Naive thymus-derived CD8-positive, alpha-beta T cell (primary cell): ENCODE data around the gene LATS2. TPM values are rescaled to one million over a fixed set of nuclear protein-coding genes. Genes with fewer than 3 reads are reported as not detected.
"Not testable (repeated sequence)": the region's sequence is repeated elsewhere in the genome, so short reads cannot be mapped to it uniquely, and the experiment has no call there.

Experiments
- ATAC-seq, 2 donors: fragments of 150-1000 bp; cut with Tn5 transposase in 1 of 2; sonication (Bioruptor Pico), chemical (Tn5 transposase) in 1 of 2; 1 replicate in 1 of 2; 2 replicates in 1 of 2; pipeline ENCODE4 v1.10.0; 2021; ENCODE audit warnings: mild to moderate bottlenecking in 2 of 2, moderate library complexity in 2 of 2
- POLR2A ChIA-PET: fragments of 350-600 bp; sonication (Branson Sonifier 250); formaldehyde crosslinking; loops from one replicate; lab custom pipeline; 2021; ENCODE audit warnings: antibody characterized with exemption; lab: Charles Lee
- DNase-seq, 10 donors: peaks; one replicate each; pipeline versions ENCODE4 v3.0.0 to v3.0.0-alpha.2; 2020 to 2022
- H3K27ac Mint-ChIP-seq, 10 donors: one replicate each; pipeline ENCODE4 v1.8.0; 2020 to 2022; ENCODE audit warnings: mild to moderate bottlenecking in 10 of 10, mixed read lengths in 10 of 10, moderate library complexity in 4 of 10, inconsistent platforms in 1 of 10
- H3K27me3 Mint-ChIP-seq, 5 donors: one replicate each; pipeline ENCODE4 v1.8.0; 2021 to 2022; ENCODE audit warnings: mixed read lengths in 5 of 5
- H3K36me3 Mint-ChIP-seq, 3 donors: one replicate each; pipeline ENCODE4 v1.8.0; 2020 to 2022; ENCODE audit warnings: mixed read lengths in 3 of 3, mild to moderate bottlenecking in 2 of 3, inconsistent platforms in 1 of 3
- H3K4me1 Mint-ChIP-seq, 4 donors: one replicate each; pipeline ENCODE4 v1.8.0; 2021 to 2022; ENCODE audit warnings: mixed read lengths in 4 of 4
- H3K4me3 Mint-ChIP-seq, 10 donors: one replicate each; pipeline ENCODE4 v1.8.0; 2020 to 2022; ENCODE audit warnings: mild to moderate bottlenecking in 10 of 10, mixed read lengths in 10 of 10, moderate library complexity in 6 of 10, inconsistent platforms in 1 of 10
- H3K9me3 Mint-ChIP-seq, 9 donors: one replicate each; pipeline ENCODE4 v1.8.0; 2020 to 2022; ENCODE audit warnings: mixed read lengths in 9 of 9, mild to moderate bottlenecking in 3 of 9, inconsistent platforms in 1 of 9, moderate library complexity in 1 of 9
- polyA plus RNA-seq, 3 donors: library from polyadenylated mRNA; unstranded; fragments of 300-500 nt; fragmentation: Illumina TruSeq; gene quantifications; one replicate each; pipeline ENCODE4 v1.2.3, GENCODE V29; 2021
- total RNA-seq, 8 experiments: library from RNA in 2 of 8; stranded (reverse) in 2 of 8; gene quantifications; one replicate each; pipeline ENCODE4 v1.2.3 and lab custom pipeline; 2021 to 2026

The LATS2 gene
- total and polyA plus RNA-seq, 5 experiments from 2014 or later, result 0.06 to 0.70 (median 0.38) TPM; not detected in 1

DNA sequence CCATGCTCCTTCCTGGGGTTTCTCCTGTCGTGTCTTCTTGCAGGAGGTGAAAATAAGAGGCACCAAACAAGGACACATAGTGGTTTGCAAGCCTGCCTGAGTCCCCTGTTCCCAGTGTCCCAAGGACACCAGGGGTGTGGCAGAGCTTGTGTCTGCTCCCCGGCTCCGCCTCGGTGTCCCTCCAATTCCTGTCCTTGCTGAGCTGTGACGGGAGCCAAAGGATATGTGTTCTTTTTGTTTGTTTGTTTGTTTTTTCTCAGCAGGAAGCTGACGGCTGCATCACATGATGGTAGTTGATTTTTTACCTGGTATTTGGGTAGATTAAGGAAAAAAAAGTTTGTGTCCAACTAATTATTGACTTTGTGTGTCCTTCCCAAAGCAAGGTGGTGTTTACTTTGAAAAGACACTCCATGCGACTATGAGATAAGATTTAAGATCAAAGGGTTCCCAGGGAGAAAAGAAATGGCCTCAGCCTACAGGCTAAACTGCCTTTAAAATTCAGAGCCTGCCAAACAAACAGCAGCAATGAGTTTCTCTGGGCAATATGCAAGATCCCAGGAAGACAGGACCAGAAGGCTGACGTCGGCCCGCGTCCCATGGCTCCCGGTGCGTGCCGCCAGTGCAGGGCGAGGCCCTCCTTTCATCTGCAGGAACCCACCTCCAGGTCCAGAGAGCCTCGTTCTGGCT is 108.0 kb downstream of the LATS2 start:
- DNase-seq (no peak), ATAC-seq (no peak)
- H3K27ac Mint-ChIP-seq, result no peak overlapping the region
- H3K4me1 Mint-ChIP-seq, result no peaks in the 10 kb centered on the region
- H3K4me3 Mint-ChIP-seq, result no peak overlapping the region
- H3K27me3 Mint-ChIP-seq, result peaks cover 18 to 49% (median 28%) of the 10 kb centered on the region in 5 donors
- H3K9me3 Mint-ChIP-seq, result peaks cover 0 to 1% (median 0%) of the 10 kb centered on the region in 9 donors
- H3K36me3 Mint-ChIP-seq, result no peaks in the 10 kb centered on the region
- POLR2A ChIA-PET, result no interaction called here

DNA sequence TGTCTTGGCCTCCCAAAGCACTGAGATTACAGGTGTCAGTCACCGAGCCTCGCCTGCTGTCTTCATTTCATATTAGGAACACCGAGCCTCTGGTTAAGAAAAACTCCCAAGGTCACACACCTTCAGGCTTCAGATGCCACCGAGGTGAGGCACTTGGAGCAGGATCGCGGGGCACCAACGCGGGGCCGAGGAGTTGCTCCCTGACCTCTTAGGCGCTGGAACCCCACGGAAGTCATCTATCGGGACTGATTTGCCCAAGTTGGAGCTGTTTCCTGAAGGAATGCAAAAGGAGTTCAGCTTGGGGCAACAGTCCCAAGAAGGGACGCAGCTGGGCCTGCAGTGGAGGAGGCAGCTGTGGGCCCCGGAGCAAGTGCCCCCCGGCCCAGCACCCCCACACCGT is 108.5 kb downstream of the LATS2 start:
- Mint-ChIP-seq H3K4me3 (no peak overlapping the region), H3K4me1 (no peaks in the 10 kb centered on the region), H3K9me3 (peaks cover 0 to 1% (median 0%) of the 10 kb centered on the region in 9 donors), H3K27me3 (peaks cover 22 to 55% (median 32%) of the 10 kb centered on the region in 5 donors), H3K27ac (peak overlapping the region in 2 of 10 donors; percentile 52 to 59), H3K36me3 (no peaks in the 10 kb centered on the region)
- DNase-seq (no peak), ATAC-seq (no peak)
- POLR2A ChIA-PET, result no interaction called here

DNA sequence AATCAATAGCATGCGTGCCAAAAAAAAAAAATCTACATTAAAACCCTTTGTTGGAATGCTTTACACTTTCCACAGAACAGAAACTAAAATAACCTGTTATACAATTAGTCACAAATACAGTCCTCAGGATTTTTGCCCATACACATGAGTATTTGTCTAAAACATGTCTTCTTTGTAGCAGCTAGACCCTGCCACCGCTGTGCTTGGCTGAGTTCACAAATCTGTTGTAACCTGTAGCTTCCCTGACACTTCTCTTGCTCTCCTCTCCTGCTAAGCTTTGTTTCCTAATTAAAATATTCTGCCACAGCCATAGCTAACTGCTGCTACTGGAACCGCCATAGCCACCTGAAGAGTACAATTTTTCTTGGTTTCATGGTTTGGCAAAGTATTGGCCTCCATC is 113.4 kb downstream of the LATS2 start:
- POLR2A ChIA-PET, H3K4me3 Mint-ChIP-seq, H3K9me3 Mint-ChIP-seq, H3K36me3 Mint-ChIP-seq, DNase-seq, H3K27ac Mint-ChIP-seq, ATAC-seq: not testable (repeated sequence)
- Mint-ChIP-seq H3K4me1 (peaks cover 6 to 16% (median 11%) of the 10 kb centered on the region in 4 donors), H3K27me3 (peaks cover 27 to 75% (median 45%) of the 10 kb centered on the region in 5 donors)

DNA sequence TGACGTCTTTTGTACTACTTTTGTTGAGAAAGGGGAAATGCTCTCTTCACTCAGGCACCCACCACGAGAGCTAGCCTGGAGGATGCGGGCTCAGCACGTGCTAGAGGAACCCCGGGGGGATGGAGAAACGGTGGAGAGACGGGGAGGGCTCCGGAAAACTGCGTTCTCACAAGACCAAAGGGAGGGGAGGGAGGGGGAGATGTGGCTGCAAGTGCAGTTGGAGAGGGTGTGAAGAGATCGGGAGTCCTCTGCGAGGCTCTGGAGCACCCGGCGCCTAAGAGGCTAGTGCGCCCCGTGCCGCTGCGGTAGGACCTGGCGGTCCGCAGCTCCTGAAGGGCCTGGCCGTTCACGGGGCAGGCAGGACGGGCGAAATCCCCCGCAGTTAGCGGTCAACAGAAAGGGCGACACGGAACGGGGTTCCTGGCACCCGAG is 115.4 kb downstream of the LATS2 start:
- ATAC-seq (peak in 1 of 2 donors; percentile 62), DNase-seq (peak in 2 of 10 donors; percentile 1 to 9)
- H3K36me3 Mint-ChIP-seq, result no peaks in the 10 kb centered on the region
- peaks cover 6 to 16% (median 11%) of the 10 kb centered on the region in 4 donors for H3K4me1 Mint-ChIP-seq
- H3K9me3 Mint-ChIP-seq, result peaks cover 0 to 1% (median 0%) of the 10 kb centered on the region in 9 donors
- peak overlapping the region in 1 of 10 donors; percentile 20 for H3K27ac Mint-ChIP-seq
- POLR2A ChIA-PET, result no interaction called here
- H3K27me3 Mint-ChIP-seq, result peaks cover 23 to 60% (median 42%) of the 10 kb centered on the region in 5 donors
- peak overlapping the region in 8 of 10 donors; percentile 29 to 71 (median 50) for H3K4me3 Mint-ChIP-seq

DNA sequence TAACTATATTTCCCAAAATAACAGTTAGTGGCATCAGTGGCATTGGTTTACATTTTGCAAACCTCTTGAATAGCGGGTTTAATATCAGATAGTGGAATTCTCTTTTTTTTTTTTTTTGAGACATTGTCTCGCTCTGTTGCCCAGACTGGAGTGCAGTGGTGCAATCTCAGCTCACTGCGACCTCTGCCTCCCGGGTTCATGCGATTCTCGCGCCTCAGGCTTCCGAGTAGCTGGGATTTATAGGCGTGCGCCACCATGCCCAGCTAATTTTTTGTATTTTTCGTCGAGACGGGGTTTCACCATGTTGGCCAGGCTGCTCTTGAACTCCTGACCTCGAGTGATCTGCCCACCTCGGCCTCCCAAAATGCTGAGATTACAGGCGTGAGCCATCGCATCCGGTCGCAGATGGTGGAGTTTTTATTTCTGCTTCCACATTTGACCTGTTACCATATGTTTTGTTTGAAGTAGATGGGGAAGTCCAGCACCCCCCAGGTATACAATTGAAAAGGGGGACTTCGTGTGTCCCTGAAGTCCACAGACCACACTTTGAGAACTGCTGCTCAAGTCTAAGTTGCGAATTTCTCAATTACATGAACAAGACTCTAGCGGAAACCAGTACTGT is 118.3 kb downstream of the LATS2 start:
- POLR2A ChIA-PET, result no interaction called here
- H3K9me3 Mint-ChIP-seq, result peaks cover 0 to under 1% (median 0%) of the 10 kb centered on the region in 9 donors

DNA sequence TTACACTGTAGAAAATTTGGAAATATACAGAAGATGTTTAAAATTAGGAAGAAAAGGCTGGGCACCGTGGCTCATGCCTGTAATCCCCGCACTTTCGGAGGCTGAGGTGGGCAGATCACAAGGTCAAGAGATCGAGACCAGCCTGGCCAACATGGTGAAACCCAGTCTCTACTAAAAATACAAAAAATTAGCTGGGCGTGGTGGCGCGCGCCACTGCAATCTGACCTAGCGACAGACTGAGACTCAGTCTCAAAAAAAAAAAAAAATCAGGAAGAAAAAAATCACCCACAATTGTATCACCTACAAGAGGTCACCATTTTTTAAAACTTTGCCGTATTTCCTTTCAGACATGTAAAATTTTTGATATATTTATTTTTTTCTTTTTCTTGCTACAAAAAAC is 120.9 kb downstream of the LATS2 start:
- POLR2A ChIA-PET, result interaction anchor here (0.6 kb wide), 1 partner anchor 49 kb away, joined by 4 read pairs; no protein-coding TSS in a partner anchor
- H3K27ac Mint-ChIP-seq, ATAC-seq, H3K4me3 Mint-ChIP-seq, H3K36me3 Mint-ChIP-seq, H3K9me3 Mint-ChIP-seq, DNase-seq, H3K4me1 Mint-ChIP-seq: not testable (repeated sequence)
- peaks cover 10 to 33% (median 24%) of the 10 kb centered on the region in 5 donors for H3K27me3 Mint-ChIP-seq

More for the DNA sequence above, 118.3 kb downstream of the LATS2 start:
- DNase-seq (no peak), ATAC-seq (no peak)
- H3K27ac Mint-ChIP-seq, result no peak overlapping the region
- no peaks in the 10 kb centered on the region for H3K36me3 Mint-ChIP-seq
- H3K4me1 Mint-ChIP-seq, result peaks cover 6 to 16% (median 11%) of the 10 kb centered on the region in 4 donors
- peaks cover 20 to 54% (median 36%) of the 10 kb centered on the region in 5 donors for H3K27me3 Mint-ChIP-seq
- no peak overlapping the region for H3K4me3 Mint-ChIP-seq

DNA sequence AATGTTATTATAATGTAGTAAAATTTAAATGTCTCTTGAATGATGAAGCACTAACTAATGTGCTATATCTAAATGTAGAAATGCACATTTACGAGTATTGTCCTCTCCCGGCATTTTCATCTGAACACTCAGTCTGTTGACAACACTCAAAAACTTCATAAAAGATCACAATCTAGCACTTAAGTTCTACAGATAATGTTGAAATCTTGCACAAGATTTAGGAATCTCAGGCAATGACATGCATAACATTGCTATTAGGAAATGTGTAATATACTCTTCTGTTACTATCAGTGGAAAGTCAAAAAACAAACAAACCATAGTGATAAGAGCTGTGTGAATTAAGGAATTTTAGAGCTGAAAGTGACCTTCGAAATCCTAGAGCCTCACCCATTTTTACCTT is 121.3 kb downstream of the LATS2 start:
- no peaks in the 10 kb centered on the region for H3K36me3 Mint-ChIP-seq
- POLR2A ChIA-PET, result no interaction called here
- no peak overlapping the region for H3K27ac Mint-ChIP-seq
- peaks cover under 1 to 3% (median 3%) of the 10 kb centered on the region in 4 donors for H3K4me1 Mint-ChIP-seq
- no peak for DNase-seq
- peaks cover 6 to 29% (median 20%) of the 10 kb centered on the region in 5 donors for H3K27me3 Mint-ChIP-seq
- no peaks in the 10 kb centered on the region for H3K9me3 Mint-ChIP-seq
- no peak overlapping the region for H3K4me3 Mint-ChIP-seq
- no peak for ATAC-seq

DNA sequence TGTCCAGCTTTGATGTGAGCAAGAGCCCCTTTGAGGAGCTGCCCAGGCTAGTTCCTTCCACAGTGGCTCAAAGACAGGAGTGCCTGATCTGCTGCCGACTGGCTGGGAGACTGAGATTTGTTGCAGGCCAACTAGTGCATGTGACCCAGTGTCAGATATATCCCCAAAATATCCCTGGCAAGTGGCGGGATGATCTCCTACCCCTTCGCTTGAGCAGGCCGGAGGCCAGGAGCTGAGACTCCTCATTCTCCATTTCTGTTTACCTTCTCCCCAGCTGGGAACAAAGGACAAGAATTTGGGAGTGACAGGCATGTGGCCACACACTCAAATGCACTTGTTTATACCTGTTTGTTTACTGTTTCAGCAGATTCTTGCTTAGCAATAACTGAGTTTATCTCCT is 121.7 kb downstream of the LATS2 start:
- no peak for ATAC-seq
- POLR2A ChIA-PET, result no interaction called here
- Mint-ChIP-seq H3K9me3 (no peaks in the 10 kb centered on the region), H3K4me1 (peaks cover 0 to 3% (median 3%) of the 10 kb centered on the region in 4 donors), H3K27me3 (peaks cover 4 to 26% (median 16%) of the 10 kb centered on the region in 5 donors), H3K4me3 (no peak overlapping the region), H3K27ac (no peak overlapping the region), H3K36me3 (no peaks in the 10 kb centered on the region)
- no peak for DNase-seq

DNA sequence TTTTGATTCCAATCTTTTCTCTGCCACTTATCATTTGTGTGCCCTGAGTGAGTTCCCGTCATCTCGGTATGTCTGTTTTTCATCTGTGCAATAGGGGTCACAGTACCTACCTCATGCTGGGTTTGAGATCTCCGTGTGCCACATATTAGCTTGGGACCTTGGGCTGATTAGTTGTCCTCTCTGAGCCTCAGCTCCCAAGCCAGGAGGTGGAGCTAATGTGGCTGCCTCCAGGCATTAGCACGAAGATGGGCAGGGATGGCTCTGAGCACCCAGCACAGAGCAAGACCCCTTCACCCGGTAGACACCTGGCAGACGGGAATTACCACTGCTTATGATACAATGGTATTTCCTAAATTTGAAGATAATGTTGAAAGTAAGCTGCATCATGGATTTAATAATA is 123.1 kb downstream of the LATS2 start:
- no peaks in the 10 kb centered on the region for H3K36me3 Mint-ChIP-seq
- peaks cover 2 to 18% (median 10%) of the 10 kb centered on the region in 5 donors for H3K27me3 Mint-ChIP-seq
- H3K4me1 Mint-ChIP-seq, result no peaks in the 10 kb centered on the region
- H3K4me3 Mint-ChIP-seq, result no peak overlapping the region
- DNase-seq (no peak), ATAC-seq (no peak)
- no peaks in the 10 kb centered on the region for H3K9me3 Mint-ChIP-seq
- POLR2A ChIA-PET, result no interaction called here
- H3K27ac Mint-ChIP-seq, result no peak overlapping the region

DNA sequence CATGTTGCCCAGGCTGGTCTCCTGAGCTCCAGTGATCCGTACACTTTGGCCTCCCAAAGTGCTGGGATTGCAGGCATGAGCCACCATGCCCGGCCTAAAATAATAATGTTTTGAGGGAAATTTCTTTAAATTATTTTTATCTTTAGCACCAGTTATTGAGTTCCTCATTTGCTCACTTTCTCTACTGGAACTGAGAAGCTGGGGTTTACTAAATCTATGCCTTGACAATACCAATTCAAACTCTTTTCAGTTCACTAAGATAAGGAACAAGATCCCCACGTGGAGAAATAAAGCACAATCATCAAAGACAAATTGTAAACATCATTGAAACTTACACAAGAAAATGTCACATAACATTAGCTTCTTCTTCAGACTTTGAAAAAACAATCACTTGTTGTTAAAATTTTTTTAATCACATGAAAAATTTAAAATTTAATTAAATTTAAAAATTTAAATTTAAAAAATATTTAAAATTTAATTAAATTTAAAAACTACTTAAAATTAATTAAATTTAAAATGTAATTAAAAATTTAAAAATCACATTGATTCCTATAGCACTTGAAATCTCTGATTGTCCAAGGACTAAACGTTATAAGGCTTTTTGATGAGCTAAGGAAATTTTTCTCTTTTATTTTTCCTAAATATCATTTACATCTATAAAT is 133.7 kb downstream of the LATS2 start:
- Mint-ChIP-seq H3K27me3 (no peaks in the 10 kb centered on the region), H3K27ac (no peak overlapping the region), H3K36me3 (no peaks in the 10 kb centered on the region), H3K9me3 (no peaks in the 10 kb centered on the region), H3K4me3 (no peak overlapping the region), H3K4me1 (no peaks in the 10 kb centered on the region)
- POLR2A ChIA-PET, result no interaction called here
- ATAC-seq (no peak), DNase-seq (no peak)

DNA sequence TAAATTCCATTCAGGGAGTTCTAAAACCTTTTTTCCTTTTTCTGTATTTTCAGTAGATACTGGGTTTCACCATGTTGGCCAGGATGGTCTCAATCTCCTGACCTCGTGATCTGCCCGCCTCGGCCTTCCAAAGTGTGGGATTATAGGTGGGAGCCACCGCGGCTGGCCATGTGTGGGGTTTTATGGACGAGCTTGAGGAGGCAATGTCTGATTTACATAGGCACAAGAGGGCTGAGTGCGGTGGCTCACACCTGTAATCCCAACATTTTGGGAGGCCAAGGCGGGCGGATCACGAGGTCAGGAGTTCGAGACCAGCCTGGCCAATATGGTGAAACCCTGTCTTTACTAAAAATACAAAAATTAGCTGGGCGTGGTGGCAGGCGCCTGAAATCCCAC is 136.0 kb downstream of the LATS2 start:
- H3K27ac Mint-ChIP-seq, H3K9me3 Mint-ChIP-seq, H3K36me3 Mint-ChIP-seq, POLR2A ChIA-PET, H3K4me3 Mint-ChIP-seq, ATAC-seq, H3K4me1 Mint-ChIP-seq, DNase-seq, H3K27me3 Mint-ChIP-seq: not testable (repeated sequence)

DNA sequence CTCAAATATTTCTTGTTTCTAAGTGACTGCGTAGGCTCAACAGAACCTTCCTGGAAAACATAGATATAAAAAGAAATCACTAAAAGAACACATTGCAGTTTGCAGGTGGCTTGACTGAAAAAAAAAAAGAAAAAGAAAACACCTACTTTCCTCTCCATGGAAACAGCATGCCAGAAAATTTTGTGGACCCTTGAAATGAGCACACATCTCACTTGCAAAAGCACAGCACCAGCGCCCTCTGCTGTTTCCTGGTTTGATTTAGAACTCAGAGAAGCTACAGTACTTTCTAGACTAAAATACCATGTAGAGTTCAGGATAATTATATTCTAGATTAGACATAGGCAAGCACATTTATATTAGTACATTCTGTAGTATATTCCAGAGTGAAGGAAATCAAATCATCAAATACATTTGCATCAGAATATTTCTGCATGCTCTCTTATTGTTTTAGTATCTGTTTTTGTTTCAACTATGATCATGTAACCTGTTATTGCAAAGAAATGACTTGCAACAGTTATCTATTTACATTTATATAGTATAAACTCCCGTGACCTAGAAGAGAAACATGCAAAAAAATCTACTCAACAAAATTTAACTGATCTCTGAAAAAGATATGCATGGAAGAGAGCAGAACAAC is 136.5 kb downstream of the LATS2 start:
- Mint-ChIP-seq H3K36me3 (no peaks in the 10 kb centered on the region), H3K4me1 (no peaks in the 10 kb centered on the region), H3K27ac (no peak overlapping the region), H3K9me3 (no peaks in the 10 kb centered on the region), H3K4me3 (no peak overlapping the region), H3K27me3 (no peaks in the 10 kb centered on the region)
- peak; percentile 63 to 72 for ATAC-seq
- POLR2A ChIA-PET, result no interaction called here
- peak; percentile 48 to 88 (median 64) for DNase-seq
